ENCODE results near the gene OPCML.

DNA sequence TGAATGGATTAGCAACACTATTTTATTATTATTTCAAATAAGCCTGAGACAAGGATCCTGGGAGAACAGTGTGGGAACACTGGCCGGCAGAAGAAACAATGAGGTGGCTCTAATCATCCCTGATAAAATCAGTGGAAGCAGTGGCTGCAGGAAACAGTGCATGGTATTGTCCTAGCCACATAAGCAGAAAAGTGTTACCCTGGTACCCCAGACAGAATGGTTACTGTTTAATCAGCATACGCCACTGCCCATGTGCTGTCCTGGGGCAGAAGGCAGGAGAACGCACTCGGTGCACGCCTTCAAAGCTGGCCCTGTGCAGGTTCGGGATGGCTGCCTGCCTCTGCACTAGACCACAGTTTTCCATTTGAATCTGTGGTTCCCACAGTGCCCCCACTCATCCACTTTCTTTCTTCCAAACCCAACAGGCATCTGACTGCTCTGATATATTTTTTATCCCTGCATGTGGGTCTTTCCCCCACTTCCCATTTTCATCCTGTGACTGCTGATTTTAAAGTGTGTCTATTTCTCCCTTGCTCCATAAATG is 25.7 kb downstream of the OPCML start:
- TF ChIP-seq, protein P1, sequence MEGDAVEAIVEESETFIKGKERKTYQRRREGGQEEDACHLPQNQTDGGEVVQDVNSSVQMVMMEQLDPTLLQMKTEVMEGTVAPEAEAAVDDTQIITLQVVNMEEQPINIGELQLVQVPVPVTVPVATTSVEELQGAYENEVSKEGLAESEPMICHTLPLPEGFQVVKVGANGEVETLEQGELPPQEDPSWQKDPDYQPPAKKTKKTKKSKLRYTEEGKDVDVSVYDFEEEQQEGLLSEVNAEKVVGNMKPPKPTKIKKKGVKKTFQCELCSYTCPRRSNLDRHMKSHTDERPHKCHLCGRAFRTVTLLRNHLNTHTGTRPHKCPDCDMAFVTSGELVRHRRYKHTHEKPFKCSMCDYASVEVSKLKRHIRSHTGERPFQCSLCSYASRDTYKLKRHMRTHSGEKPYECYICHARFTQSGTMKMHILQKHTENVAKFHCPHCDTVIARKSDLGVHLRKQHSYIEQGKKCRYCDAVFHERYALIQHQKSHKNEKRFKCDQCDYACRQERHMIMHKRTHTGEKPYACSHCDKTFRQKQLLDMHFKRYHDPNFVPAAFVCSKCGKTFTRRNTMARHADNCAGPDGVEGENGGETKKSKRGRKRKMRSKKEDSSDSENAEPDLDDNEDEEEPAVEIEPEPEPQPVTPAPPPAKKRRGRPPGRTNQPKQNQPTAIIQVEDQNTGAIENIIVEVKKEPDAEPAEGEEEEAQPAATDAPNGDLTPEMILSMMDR (conservative IDR thresholded peaks at IDR 0.05; ENCODE audit: low read depth, low read length): no peak
- TF ChIP-seq EZH2 (IDR thresholded peaks at IDR 0.05; ENCODE audit: low read length, unreplicated experiment): no peak

Data from PC-3 (cell line).